Right lung (tissue), 5 donors: Measurements from ENCODE around the gene TSEN54. TPM values are rescaled to one million over a fixed set of nuclear protein-coding genes. Genes with fewer than 3 reads are reported as not detected.

Source experiments
- DNase-seq, 2 donors: peaks; one replicate each; pipeline ENCODE4 v3.0.0-alpha.2; 2013
- polyA plus RNA-seq, 5 donors: library from polyadenylated mRNA; unstranded; fragments of 120-200 nt; gene quantifications; one replicate each; pipeline versions ENCODE4 v1.2.1 to v1.2.3, GENCODE V29; 2013; ENCODE audit warnings: inconsistent platforms in 1 of 5, low replicate concordance in 1 of 5; ENCODE audit not compliant: insufficient read length in 5 of 5, insufficient read depth in 1 of 5

The TSEN54 gene
- polyA plus RNA-seq, 5 donors: 33.2 to 47.2 (median 44.3) TPM

GRCh38 chr17:75503337-75503950, 12.9 kb upstream of the TSEN54 start:
- no peak for DNase-seq

DNA sequence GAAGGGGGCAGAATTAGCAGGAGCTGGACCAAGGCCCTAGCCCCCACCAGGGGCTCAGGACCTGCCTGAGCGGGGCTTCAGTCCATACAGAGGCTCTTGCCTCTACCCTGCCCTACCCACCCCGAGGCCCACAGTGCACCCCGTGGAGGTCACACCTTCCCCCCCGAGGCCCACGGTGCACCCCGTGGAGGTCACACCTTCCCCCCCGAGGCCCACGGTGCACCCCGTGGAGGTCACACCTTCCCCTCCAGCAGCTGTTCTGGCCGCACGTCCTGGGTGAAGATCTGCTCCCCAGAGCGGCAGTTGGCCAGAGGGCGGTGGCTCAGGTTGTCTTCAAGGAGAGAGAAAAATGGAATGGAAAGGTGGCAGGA, 12.4 kb upstream of the TSEN54 start:
- no peak for DNase-seq

DNA sequence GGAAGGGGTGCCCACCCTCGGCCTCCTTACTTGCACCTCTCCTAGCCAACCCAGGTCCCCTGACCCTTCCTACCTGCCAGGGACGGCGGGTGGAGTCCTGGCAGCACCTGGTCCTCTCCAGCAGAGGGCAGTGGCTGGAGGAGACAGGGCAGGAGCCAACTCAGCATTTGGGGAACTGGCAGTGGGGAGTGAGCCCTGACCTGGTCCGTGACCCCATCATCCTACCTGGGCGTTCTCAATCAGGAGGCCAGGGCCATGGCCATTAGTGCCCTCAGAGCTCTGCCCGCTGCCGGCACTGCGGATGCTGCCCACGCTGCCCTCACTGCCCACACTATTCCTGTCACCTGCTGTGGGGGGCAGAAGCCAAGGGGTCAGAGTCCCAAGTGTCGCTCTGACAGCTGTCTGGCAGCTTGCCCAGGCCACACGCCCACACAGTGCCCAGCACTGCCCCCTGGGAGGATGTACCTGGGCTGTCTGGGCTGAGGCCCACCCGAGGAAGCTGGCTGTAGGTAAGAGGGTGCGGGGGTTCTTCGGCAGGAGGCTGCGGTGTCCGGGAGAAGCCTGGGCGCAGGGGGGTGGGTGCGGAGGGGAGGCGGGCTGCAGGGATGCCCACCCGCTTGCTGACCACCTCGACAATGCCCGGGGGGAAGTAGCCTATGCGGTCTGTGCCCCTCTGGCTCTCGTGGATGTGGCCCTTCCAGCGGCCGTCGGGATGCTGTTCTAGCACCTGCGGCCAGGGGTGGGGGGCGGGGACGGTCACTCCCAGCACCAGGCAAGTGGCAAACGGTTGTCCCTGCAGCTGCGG, 11.8 kb upstream of the TSEN54 start:
- no peak for DNase-seq

- DNase-seq: no peak
Observed at GRCh38 chr17:75505152-75505409, 11.2 kb upstream of the TSEN54 start.

- no peak for DNase-seq
Observed at GRCh38 chr17:75505640-75506039, 10.7 kb upstream of the TSEN54 start.

DNA sequence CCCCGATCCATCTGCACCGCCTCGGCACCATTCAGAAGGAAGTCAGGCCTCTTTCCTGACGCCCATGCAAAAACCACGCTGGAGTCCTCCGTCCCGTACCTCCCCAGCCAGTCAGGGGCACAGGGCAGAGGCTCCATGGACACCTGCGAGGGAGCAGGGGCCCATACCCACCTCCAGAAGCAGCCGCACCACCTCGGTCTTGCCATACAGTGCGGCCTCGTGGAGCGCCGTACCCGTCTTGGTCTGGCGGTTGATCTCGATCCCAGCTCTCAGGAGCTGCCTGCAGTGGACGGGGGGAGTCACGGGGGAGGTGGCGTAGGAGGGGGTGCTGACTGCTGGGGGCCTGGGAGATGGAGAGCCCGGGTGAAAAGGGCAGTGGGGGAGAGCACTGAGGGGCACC, 10.2 kb upstream of the TSEN54 start:
- no peak for DNase-seq

DNA sequence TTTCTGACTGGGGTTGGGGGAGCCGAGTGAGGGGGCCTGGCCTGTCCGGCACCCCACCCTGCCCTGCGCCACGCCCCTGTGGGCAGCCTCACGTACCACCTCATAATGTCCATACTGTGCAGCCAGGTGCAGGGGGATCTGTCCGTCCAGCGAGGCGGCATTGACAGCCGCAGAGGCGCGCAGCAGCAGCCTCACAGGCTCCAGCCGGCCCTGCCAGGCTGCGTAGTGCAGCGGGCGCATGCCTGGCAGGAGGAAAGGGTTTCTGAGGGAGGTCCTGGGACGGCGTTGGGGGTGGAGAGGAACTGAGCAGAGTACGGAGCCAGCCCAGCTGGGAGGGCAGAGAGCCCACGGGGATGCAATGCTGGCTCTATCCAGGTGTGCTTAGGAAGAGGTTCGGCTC, 9.4 kb upstream of the TSEN54 start:
- no peak for DNase-seq

DNA sequence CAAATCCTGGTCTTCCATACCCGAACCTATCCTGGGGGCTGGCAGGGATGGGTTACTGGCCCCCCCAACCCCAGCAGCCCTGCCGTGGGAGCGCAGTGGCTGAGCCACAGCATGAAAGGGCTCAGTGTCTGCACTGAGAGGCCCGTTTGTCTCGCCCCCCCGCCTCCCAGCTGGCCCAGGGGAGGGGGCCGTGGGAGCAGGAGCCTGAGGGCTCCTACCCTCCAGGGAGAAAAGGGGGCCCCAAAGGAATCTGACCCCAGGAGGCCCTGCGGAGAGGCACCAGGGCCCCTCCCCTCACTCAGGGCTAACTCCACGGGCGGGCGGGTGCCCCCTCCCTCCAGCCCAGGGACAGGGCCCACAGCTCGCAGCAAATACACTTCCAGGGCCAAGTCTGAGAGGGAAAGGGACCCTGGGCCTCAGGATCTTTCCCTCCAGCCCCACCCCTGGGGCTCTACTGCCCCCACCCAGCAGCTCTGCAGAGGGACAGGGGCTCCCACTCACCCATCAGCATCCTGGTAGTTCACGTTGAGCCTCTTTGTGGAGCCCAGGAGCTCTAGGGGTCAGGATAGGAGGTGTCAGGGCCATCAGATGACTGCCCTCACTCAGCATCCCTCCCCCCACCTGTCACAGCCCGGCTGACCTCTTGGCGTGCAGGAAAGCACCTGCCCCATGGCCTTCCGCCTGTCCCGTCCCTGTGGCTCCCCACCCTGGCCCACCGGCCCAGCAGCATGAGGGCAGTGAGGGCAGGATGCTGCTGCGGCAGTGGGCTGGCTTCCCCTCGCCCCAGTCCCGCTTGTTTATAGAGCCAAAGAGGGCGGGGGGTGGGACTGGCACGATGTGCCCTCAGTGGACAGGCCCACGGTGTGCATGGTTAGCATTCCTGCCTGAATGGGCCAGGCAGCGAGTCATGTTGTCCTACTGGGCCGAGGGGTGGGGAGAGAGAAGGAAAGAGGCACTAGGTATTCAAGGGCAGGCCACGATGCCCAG, 8.3 kb upstream of the TSEN54 start:
- no peak for DNase-seq

- DNase-seq: no peak
Observed at GRCh38 chr17:75508931-75509361, 7.4 kb upstream of the TSEN54 start.

DNA sequence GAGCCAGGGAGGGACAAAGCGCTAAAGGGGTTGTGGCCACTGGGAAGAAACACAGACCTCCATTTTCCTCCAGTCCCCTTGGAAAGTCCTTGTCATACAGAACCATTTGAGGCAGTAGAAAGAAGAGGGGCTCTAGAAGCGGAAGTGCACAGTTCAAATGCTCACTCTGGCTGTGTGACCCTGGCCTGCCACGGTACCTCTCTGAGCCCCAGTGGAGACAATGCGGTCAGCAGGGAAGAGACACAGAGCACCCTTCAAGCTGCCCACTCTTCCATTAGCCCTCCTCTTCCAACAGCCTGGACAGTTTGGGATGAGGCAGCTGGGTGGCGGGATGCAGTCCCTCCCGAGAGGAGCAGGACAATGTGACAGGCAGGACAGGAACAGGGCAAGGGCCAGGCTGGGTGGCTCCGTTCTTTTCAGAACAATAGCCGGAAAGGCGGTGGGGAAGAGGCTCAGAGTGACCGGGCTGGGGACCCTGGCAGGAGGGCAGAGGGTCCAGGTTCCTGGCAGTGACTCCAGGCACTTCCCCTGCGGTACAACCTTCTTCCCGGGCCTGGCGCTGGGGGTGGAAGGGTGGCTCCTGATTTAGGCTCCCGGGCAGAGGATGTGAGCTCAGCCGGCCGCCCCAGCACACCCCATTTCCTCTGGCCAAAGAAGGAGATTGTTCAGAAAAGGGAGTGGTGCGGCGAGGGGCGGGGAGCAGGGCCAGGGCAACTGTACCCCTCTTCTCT, 6.6 kb upstream of the TSEN54 start:
- DNase-seq: no peak

GRCh38 chr17:75511270-75511609, 5.1 kb upstream of the TSEN54 start:
- DNase-seq: no peak

GRCh38 chr17:75511610-75512575, 4.4 kb upstream of the TSEN54 start:
- DNase-seq: no peak

- DNase-seq: no peak
Observed at GRCh38 chr17:75512926-75513640, 3.2 kb upstream of the TSEN54 start.

DNA sequence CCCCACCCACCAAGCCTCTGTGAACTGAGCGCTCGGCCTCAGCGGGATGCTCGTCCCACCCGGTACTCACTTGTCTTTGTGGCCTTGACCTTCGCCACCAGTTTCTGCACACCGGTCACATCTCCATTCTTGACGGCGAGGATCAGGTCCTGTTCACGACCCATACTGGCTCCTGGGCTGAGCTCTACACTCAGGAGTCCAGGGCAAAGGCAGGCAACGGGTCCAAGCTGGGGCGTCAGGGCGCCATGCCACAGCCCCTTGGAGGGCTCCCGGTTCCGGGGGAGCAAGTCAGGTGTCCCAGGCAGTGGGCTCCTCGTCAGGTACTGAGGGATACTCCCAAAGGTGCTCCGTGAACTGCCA, 2.7 kb upstream of the TSEN54 start:
- no peak for DNase-seq

- no peak for DNase-seq
Observed at GRCh38 chr17:75514299-75514918, 1.9 kb upstream of the TSEN54 start.

- no peak for DNase-seq
Observed at GRCh38 chr17:75514919-75515495, 1.3 kb upstream of the TSEN54 start.

DNA sequence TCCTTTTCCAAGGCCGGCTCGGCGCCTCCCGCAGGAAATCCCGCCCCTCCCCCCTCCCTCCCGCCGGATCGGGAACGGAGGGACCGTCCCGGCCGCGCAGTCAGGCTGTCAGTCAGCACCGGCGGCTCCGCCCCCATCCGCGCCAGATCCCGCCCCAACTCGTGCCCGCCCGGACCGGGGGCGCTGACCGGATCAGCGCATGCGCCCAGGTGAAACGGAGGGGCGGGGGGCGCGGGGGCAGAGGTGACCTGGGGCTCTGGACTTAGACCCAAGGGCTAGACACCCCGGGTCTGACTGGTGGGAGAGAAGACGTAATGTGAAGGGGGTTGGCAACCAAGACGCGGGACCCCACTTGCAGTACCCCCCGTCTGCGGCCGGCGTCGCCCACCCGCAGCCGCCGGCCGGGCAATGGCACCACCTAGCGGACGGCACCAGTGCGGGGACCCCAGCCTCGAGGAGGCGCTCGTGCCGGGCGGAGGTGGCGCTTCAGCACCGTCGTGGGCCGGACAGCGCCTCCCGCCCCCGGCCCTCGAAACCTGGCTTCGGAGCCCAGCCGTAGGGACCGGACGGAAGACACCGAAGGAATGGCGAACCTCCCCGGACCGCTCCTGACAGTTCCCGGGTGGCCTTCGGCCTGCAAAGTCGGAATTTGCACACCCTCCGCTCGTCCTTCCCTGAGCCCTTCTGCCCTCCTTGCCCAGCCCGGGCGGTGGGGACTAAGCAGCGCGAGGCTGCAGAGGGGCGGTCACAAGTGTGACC, 653 bp upstream of the TSEN54 start, which contains the start of gene CASKIN2:
CASKIN2 (minus strand) TSS at position 42 of the 759 bp plus-strand sequence. CDS start 1,733 bp downstream, outside the sequence.
- DNase-seq: peak; percentile 94 to 96

- DNase-seq: no peak
Observed at GRCh38 chr17:75516619-75517296, 430 bp downstream of the TSEN54 start.
